Activated T-cell treated with anti-CD3 and anti-CD28 coated beads for 1 hour (primary cell): ENCODE measurements around the gene BMS1.
"Not testable (repeated sequence)": the region's sequence is repeated elsewhere in the genome, so short reads cannot be mapped to it uniquely, and the experiment has no call there.

ENCODE experiments used
- DNase-seq: peaks from one replicate; pipeline ENCODE4 v3.0.0-alpha.2; 2020; ENCODE audit warnings: low read depth

The BMS1 gene

GRCh38 chr10:42865716-42866114 is 83.1 kb downstream of the BMS1 start:
- no peak for DNase-seq

GRCh38 chr10:42866115-42866995 is 83.8 kb downstream of the BMS1 start:
- peak; percentile 29 for DNase-seq

GRCh38 chr10:42867571-42867970 is 85.0 kb downstream of the BMS1 start:
- DNase-seq, result no peak

DNA sequence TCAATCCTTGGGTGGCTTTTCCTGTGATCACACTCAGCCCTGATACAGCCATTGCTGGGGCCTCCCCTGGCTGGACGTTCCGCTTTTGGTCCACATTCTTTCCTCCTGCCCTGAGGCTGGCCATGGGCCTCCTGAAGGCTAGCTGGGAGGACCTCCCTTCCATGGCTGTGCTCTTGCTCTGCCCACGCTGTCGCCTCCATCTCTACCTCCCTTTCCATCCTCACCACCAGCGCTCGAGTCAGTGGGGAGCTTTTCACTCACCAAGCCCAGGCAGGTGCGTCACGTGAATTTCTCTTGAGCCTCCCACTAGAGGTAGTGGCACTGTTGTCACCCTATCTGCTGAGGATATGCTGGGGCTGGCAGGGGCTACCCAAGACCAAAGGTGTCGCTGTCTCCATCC is 85.9 kb downstream of the BMS1 start:
- DNase-seq, result no peak

GRCh38 chr10:42869977-42870350 is 87.4 kb downstream of the BMS1 start:
- DNase-seq, result no peak

DNA sequence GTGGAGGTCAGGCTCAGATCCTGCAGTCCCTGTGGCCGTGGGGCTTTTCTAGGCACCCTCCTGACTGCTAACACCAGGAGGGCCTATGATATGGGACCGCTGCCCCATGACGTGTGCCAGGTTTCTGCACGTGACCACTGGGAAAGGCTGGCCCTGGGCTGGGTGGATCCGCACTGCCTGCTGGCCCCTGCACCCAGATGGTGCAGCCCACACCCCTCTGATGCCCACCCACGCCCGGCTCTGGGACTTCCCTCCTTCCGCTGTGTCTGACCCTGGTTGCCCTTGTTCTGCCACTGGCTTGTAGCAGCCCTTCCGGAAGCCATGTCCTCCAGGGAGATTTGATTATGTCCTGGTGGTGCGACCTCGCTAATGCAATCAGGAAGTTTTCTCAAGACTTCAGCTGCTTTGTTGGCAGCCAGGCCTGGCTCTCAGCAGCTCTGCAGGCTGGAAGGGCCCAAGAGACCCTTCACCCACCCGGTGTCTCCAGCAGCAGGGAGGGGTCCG is 88.6 kb downstream of the BMS1 start:
- DNase-seq, result not testable (repeated sequence)

GRCh38 chr10:42871823-42872222 is 89.2 kb downstream of the BMS1 start:
- no peak for DNase-seq

DNA sequence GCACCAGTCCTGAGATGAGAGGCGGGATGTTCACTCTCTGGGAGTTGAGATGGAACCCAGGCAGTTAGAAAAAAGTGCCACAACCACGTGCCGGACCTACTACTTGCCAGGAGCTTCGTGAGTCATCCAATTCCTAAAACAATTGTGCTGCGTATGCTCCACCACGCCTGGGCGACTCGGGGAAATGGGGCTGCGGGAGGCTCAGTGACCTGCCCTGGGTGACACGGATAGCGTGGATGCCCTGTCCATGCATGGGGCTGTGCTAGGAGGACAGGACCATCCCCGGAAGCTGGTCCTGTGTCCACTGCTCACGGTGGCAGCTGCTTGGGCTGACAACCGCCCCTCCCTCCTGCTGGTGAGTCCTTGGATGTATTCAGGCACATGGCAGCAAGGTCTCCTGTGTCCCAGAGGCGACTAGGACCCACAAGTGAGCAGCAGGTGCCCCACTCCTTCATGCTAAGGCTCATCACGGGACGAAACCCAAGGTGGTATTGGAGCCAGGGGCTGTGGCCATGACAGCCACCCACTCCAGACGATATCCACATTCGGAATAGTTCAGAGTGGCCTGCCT is 90.4 kb downstream of the BMS1 start:
- no peak for DNase-seq

DNA sequence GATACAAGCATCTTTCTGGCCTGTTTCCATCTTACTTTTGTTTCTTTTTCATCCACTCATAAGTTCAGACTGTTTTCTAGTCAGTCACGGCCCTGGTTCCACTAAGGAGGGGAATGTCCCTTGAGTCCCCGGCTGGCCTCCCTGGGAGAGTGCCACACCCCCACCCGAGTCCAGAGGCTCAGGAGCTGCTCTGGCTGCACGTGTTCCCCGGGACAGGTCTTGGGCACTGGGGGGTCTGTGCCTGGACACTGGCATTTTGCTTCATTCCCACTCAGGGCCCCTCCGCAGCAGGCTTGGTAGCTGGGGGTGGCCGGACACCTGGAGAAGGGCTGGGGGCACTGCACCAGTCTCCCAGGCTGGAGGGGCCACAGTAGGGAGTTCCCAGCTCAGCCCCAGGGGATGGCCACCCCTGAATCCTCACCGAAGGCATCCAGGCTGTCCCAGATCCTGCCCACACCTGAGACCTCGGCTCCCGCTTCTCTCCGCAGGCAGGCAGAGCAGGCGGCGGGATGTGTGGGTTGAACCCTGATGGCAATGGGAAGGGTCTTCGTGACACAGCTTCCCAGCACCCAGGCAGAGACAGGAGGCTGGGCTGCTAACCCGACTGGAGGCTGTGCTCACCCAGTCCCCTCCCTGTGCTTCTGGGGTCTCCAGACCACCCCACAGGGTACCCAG is 92.3 kb downstream of the BMS1 start:
- DNase-seq, result no peak

DNA sequence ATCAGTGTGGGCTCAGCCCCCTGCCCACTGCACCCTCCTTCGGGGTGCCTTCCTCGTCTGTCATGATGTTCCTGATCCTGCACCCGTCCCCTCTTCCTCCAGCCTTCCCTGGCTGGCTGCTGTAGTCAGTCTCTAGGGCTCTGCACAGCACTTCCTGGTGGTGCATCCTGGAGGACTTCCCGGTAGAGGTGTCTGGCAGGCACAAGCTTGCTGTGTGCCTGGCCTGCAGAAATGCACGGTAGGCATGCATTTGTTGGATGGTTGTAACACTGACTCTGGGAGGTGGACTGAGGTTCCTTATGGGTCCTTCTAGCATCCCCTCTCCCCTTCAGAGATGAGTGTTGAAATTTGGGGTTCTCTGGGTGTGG is 92.8 kb downstream of the BMS1 start:
- no peak for DNase-seq

GRCh38 chr10:42875798-42876341 is 93.3 kb downstream of the BMS1 start:
- DNase-seq, result no peak

GRCh38 chr10:42876476-42876875 is 93.9 kb downstream of the BMS1 start:
- DNase-seq, result no peak

GRCh38 chr10:42876945-42877344 is 94.3 kb downstream of the BMS1 start:
- no peak for DNase-seq

DNA sequence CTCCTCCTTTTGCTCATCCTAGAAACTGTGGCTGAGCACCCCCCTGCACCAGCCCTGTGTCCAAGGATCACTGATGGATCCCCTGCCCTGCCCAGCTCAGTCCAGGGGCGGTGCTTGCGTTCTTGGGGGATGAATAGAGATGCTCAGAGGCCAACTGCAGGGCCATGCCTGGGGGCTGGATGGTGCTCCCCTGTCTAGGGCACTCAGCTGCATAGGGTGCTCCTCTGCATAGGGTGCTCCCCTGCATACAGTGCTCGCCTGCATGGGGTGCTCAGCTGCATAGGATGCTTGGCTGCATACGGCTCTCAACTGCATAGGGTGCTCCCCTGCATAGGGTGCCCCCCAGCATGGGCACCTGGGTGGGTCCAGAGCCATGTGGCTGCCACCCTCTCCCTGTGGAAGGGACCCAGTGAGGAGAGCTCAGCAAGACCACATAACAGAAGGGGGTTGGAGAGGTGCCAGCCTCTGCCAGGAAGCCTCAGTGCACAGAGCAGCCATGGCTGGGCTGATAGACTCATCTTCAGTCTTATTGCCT is 95.0 kb downstream of the BMS1 start:
- no peak for DNase-seq

DNA sequence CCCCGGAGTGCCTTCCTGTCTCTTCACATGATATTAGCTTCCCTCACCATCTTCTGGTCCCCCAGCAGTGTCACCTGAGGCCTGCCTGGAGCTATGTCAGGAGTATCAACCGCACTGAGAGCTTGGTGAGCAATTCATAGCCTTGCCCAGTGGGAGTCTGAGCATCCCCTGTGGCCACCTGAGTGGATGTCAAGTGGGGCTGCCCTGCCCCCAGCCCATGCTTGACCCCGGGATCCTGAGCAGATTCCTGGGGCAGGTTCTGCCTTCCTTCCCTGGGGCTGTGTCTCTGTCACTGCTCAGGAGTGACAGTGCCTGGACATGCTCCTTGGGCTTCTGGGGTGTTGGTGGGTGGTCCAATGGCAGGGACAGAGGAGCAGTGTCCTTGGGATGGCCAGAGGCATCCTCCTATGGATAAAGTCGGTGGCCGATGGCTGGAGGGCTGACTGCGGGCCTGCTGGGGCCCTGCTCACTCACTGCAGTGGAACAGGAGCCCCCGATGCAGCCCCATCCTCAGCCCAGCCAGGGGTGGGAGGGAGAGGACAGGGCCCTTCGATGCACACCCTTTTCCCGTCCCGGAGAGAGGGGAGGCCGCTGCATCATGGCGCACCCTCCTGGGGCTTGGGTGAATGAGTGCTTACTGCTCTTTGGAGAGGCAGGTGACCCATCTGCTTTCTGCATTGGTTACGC is 95.7 kb downstream of the BMS1 start:
- DNase-seq, result no peak

GRCh38 chr10:42878821-42879195 is 96.2 kb downstream of the BMS1 start:
- no peak for DNase-seq

- no peak for DNase-seq
Observed at GRCh38 chr10:42879380-42880254, 97.0 kb downstream of the BMS1 start.

GRCh38 chr10:42880255-42880620 is 97.6 kb downstream of the BMS1 start:
- no peak for DNase-seq

- DNase-seq, result no peak
Observed at GRCh38 chr10:42882597-42882996, 100.0 kb downstream of the BMS1 start.
